GM12875 (cell line): ENCODE data around the gene IQCF5.
"Not testable (repeated sequence)": the region's sequence is repeated elsewhere in the genome, so short reads cannot be mapped to it uniquely, and the experiment has no call there.

Experiments used
- H3K4me3 ChIP-seq: one replicate; pipeline ENCODE4 v1.5.1; 2011; ENCODE audit warnings: low read depth, low read length, control low read depth
- CTCF ChIP-seq: IDR thresholded peaks from 2 replicates; pipeline ENCODE4 v1.5.1; 2011; ENCODE audit warnings: low read depth, mild to moderate bottlenecking, control low read depth, inconsistent platforms, low read length, moderate library complexity, borderline replicate concordance; ENCODE audit not compliant: insufficient read depth

IQCF5 gene

GRCh38 chr3:51862886-51863285 lies 12.5 kb downstream of the IQCF5 start:
- no peak for TF ChIP-seq CTCF
- H3K4me3 ChIP-seq = no peak overlapping the region

- no peak for TF ChIP-seq CTCF
- no peak within 1 kb of the TSS for H3K4me3 ChIP-seq
Observed at GRCh38 chr3:51860703-51861665, 14.4 kb downstream of the IQCF5 start, which contains the start of gene IQCF2. Gene IQCF2, plus strand, starts transcription at chr3:51861615. Its CDS starts 52 bp downstream, at chr3:51861667.

GRCh38 chr3:51855411-51855810 lies 20.0 kb downstream of the IQCF5 start:
- not testable (repeated sequence) for H3K4me3 ChIP-seq

- no peak for TF ChIP-seq CTCF
- no peak overlapping the region for H3K4me3 ChIP-seq
Observed at GRCh38 chr3:51845129-51845528, 30.3 kb downstream of the IQCF5 start.

- no peak for TF ChIP-seq CTCF
- H3K4me3 ChIP-seq = no peak overlapping the region
Observed at GRCh38 chr3:51836606-51837005, 38.8 kb downstream of the IQCF5 start.

- TF ChIP-seq CTCF = no peak
- no peak overlapping the region for H3K4me3 ChIP-seq
Observed at GRCh38 chr3:51830836-51831385, 44.5 kb downstream of the IQCF5 start.

GRCh38 chr3:51830345-51830744 lies 45.1 kb downstream of the IQCF5 start:
- no peak overlapping the region for H3K4me3 ChIP-seq
- no peak for TF ChIP-seq CTCF
